ENCODE data around the gene POLR2A.
"Not testable (repeated sequence)": the region's sequence is repeated elsewhere in the genome, so short reads cannot be mapped to it uniquely, and the experiment has no call there.

Gene POLR2A

DNA sequence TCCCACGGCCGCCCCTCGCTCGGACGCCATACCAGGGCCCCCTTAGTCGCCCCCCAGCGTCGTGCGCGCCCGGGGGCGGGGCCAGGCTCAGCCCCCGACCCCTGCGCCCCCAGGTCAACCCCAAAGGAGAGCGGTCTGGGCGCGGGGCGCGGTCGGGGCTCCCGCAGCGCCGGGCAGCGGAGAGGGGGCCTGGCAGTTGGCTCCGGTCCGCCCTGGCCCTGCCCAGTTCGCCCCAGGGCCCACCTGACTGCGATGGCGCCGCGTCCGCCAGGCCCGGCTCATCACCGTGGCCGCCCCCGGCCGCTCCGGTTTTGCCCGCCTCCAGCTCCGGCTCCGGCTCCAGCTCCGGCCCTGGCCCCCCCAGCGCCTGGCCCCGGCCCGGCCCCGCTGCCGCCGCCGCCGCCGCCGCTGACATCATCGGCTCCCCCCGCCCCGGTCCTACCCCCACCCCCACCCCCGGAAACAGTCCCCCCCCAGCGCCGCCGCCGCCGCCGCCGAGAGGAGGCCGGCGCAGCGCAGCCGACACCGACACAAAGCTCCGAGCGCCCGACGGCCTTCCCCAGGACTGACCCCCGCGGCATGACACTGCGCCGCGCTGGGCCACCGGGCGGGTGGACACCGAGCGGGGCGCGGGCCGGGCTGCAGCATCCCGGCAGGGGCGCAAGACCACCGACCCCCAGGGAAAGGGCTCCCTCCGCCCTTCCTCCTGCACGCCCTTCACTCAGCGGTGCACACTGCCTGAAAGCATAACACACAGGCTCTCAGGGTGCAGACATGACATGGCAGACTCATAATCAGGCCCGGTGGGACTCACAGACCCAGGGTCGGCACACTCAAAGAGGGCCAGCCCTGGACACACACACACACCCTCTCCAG, 4.7 kb upstream of the POLR2A start, which contains the start of gene ZBTB4:
Gene ZBTB4, minus strand, starts transcription at position 419 of the 876 bp plus-strand sequence. CDS start 12,830 bp downstream, outside the sequence.
- DNase-seq = peak; percentile 1

- DNase-seq = no peak
Observed at GRCh38 chr17:7480089-7480384, 4.1 kb upstream of the POLR2A start.

DNA sequence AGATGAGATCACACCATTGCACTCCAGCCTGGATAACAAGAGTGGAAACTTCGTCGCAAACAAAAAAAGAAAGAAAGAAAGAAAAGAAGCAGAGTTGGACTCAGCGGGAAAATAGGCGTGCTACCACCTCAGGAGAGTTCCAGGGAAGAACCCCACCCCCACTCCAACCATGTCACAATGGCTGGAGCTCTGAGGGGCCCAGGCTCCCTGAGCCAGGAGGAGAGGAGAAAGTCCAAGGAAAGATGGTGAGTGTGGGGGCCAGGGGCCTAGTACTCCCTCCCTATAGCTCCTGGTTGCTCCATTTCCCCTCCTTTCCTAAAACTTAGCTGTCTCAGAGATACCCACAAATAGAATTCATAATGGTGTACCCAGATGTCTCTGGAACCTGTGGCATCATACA, 2.9 kb upstream of the POLR2A start, which contains the start of gene SLC35G6:
Gene SLC35G6, plus strand, starts transcription at position 172 of the 400 bp plus-strand sequence. Its CDS starts 71 bp downstream, at position 243.
- DNase-seq = not testable (repeated sequence)

DNA sequence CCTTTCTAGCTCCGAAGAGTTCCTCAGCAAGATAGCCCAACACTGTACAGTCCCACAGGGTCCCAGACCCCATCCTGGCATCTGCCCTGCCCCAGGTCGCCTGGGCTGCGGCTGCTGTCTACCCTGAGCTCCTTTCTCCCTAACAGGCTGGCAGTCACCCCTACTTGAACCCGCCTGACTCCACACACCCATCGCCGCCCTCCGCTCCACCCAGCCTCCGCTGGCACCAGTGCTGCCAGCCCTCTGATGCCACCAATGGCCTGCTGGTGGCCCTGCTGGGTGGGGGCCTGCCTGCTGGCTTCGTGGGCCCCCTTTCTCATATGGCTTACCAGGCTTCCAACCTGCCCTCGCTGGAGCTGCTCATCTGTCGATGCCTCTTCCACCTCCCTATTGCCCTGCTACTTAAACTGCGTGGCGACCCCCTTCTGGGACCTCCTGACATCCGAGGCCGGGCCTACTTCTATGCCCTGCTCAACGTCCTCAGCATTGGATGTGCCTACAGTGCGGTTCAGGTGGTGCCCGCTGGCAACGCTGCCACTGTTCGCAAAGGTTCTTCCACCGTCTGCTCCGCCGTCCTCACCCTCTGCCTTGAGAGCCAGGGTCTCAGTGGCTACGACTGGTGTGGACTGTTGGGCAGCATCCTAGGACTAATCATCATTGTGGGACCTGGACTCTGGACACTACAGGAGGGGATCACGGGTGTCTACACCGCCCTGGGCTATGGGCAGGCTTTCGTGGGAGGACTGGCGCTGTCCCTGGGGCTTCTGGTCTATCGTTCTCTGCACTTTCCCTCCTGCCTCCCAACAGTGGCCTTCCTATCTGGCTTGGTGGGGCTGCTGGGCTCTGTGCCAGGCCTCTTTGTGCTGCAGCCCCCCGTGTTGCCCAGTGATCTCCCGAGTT, 2.1 kb upstream of the POLR2A start:
- DNase-seq = not testable (repeated sequence)

DNA sequence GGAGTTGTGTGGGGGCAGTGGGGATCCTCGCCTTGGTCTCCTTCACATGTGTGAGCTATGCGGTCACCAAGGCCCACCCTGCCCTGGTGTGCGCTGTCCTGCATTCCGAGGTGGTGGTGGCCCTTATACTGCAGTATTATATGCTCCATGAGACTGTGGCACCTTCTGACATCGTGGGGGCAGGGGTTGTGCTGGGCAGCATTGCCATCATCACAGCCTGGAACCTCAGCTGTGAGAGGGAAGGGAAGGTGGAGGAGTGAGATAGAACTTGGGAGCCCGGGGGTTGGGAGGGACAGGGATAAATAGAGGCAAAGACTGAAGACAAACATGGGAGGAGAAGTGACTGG, 1.5 kb upstream of the POLR2A start:
- not testable (repeated sequence) for DNase-seq

GRCh38 chr17:7483255-7484066, 705 bp upstream of the POLR2A start:
- peak; percentile 72 for DNase-seq

- DNase-seq = no peak
Observed at GRCh38 chr17:7484919-7485377, 782 bp downstream of the POLR2A start.

- DNase-seq = no peak
Observed at GRCh38 chr17:7486181-7486580, 2.0 kb downstream of the POLR2A start.

DNA sequence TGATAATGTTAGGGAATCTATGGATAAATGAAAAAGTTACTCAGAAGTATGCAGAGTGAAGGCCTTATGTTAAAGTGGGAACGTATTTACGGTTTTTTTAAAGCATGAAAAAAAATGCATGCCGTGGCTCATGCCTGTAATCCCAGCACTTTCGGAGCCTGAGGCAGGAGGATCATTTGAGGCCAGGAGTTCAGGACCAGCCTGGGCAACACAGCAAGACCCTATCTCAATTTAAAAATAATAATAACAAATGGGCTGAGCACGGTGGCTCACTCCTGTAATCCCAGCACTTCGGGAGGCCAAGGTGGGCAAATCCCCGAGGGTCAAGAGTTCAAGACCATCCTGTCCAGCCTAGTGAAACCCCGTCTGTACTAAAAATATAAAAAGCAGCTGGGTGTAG, 6.0 kb downstream of the POLR2A start:
- DNase-seq = no peak

- no peak for DNase-seq
Observed at GRCh38 chr17:7491583-7491982, 7.4 kb downstream of the POLR2A start.

DNA sequence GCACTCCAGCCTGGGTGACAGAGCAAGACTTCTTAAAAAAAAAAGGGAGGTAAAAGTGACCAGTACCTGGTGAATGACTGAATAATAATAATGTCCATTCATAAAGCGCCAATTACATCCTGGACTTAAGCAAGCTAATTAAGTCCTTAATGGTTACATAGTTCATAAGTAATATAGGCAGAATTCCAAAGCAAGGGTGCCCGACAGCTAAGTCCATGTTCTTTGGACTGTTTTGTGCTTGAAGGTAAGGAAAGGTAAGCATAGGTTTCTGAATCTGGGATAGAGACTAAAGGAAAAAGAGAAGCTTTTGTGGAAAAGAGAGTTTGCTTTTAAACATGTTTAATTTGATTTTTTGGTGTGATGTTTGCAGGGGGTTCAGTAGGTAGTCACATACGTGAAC, 9.8 kb downstream of the POLR2A start:
- DNase-seq = no peak

GRCh38 chr17:7495906-7496434, 11.8 kb downstream of the POLR2A start:
- DNase-seq = no peak

DNA sequence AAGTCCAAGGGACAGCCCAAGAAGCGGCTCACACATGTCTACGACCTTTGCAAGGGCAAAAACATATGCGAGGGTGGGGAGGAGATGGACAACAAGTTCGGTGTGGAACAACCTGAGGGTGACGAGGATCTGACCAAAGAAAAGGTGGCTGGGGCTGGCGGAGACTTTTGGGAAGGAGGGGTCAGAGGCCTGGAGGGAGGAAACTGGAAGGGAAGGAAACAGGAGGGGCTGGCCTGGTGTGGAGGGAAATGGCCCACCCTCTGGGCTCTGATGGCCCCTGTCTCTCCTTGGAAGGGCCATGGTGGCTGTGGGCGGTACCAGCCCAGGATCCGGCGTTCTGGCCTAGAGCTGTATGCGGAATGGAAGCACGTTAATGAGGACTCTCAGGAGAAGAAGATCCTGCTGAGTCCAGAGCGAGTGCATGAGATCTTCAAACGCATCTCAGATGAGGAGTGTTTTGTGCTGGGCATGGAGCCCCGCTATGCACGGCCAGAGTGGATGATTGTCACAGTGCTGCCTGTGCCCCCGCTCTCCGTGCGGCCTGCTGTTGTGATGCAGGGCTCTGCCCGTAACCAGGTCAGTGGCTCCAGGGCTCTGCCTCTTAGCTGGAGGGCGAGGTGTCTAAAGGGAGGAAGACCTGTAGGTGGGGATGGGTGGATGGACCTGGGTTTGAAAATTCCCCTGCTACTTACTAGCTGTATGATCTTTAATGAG, 12.5 kb downstream of the POLR2A start:
- no peak for DNase-seq

DNA sequence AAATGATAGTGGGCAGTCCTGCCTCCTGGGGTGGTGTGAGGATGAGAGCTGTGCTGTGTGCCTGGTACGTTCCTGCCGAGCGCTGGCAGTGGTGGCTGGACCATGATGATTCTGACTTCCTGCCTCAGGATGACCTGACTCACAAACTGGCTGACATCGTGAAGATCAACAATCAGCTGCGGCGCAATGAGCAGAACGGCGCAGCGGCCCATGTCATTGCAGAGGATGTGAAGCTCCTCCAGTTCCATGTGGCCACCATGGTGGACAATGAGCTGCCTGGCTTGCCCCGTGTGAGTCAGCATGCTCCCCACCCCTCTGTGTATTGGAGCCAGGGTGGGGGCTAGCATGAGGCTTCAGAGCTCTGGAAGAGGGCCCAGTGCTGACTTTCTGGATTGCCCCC, 13.1 kb downstream of the POLR2A start:
- no peak for DNase-seq

- no peak for DNase-seq
Observed at GRCh38 chr17:7497636-7498035, 13.5 kb downstream of the POLR2A start.

DNA sequence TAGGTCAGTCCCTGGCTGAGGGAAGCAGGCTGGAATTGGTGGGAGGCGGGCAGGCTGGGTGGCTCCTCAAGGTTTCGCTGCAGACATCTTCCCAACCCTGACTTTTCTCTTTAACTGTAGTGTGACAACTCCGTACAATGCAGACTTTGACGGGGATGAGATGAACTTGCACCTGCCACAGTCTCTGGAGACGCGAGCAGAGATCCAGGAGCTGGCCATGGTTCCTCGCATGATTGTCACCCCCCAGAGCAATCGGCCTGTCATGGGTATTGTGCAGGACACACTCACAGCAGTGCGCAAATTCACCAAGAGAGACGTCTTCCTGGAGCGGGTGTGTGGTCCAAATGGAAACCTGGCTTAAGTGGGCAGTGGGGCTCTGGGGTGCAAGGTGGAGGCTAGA, 15.0 kb downstream of the POLR2A start:
- no peak for DNase-seq

DNA sequence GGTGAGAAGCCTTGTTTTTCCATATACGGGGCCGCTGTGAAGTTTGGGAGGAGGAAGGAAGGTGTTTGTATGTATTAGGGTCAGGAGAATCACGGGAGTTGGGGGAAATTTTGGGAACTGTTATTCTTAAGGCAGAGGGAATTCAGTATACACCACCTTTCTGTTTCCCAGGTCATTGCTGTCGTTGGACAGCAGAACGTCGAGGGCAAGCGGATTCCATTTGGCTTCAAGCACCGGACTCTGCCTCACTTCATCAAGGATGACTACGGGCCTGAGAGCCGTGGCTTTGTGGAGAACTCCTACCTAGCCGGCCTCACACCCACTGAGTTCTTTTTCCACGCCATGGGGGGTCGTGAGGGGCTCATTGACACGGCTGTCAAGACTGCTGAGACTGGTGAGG, 17.6 kb downstream of the POLR2A start:
- no peak for DNase-seq

GRCh38 chr17:7502171-7502847, 18.1 kb downstream of the POLR2A start:
- no peak for DNase-seq

DNA sequence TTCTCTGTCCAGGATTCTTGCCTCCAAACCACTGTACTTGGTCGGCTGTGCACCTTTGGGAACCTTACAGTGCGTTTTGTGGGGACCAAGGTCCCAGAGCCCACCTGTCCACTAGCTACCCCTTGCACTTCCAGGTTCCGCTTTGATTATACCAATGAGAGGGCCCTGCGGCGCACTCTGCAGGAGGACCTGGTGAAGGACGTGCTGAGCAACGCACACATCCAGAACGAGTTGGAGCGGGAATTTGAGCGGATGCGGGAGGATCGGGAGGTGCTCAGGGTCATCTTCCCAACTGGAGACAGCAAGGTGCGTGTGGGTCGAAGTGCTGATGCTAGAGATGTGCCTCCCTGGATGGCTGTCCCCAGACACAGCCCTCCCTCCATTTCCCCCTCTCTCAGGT, 18.8 kb downstream of the POLR2A start:
- DNase-seq = no peak

DNA sequence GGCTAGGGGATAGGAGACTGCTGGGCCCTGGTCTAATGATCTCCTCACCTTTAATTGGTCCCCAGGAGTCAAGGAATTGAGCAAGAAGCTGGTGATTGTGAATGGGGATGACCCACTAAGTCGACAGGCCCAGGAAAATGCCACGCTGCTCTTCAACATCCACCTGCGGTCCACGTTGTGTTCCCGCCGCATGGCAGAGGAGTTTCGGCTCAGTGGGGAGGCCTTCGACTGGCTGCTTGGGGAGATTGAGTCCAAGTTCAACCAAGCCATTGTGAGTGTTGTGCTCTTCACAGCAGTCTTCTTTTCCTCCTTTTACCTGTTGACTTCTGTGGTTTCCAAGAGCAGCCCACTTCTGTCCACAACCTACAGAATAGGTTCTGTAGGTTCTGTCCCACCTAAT, 19.4 kb downstream of the POLR2A start:
- DNase-seq = no peak

DNA sequence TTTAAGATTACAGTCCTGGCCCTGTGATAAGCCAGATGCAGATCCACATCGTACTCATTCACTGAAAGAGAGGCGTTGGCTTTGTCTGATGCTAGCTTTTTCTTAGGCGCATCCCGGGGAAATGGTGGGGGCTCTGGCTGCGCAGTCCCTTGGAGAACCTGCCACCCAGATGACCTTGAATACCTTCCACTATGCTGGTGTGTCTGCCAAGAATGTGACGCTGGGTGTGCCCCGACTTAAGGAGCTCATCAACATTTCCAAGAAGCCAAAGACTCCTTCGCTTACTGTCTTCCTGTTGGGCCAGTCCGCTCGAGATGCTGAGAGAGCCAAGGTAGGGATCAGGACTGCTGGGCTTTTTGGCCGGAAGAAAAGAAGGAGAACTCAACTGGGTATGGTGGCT, 24.0 kb downstream of the POLR2A start:
- no peak for DNase-seq
